Type B pancreatic cell (in vitro differentiated cells): ENCODE data around the gene POGK. TPM values are rescaled to one million over a fixed set of nuclear protein-coding genes. Genes with fewer than 3 reads are reported as not detected.
A peak's percentile ranks its signal among the peaks of the same experiment; 100 is the strongest.
"Not testable (repeated sequence)": the region's sequence is repeated elsewhere in the genome, so short reads cannot be mapped to it uniquely, and the experiment has no call there.

ENCODE experiments used
- DNase-seq: peaks from one replicate; pipeline ENCODE4 v3.0.0; 2021; ENCODE audit warnings: mixed read lengths; ENCODE audit not compliant: unreplicated experiment; ENCODE audit errors: extremely low spot score
- H3K27ac Mint-ChIP-seq: 2 replicates; pipeline ENCODE4 v1.8.0; 2021; ENCODE audit warnings: mild to moderate bottlenecking, mixed read lengths
- H3K27me3 Mint-ChIP-seq: 2 replicates; pipeline ENCODE4 v1.8.0; 2021; ENCODE audit warnings: mixed read lengths
- H3K36me3 Mint-ChIP-seq: 2 replicates; pipeline ENCODE4 v1.8.0; 2021; ENCODE audit warnings: mixed read lengths
- H3K4me1 Mint-ChIP-seq: one replicate; pipeline ENCODE4 v1.8.0; 2021; ENCODE audit warnings: mixed read lengths; ENCODE audit not compliant: unreplicated experiment
- H3K4me3 Mint-ChIP-seq: 2 replicates; pipeline ENCODE4 v1.8.0; 2021; ENCODE audit warnings: mild to moderate bottlenecking, mixed read lengths
- H3K9me3 Mint-ChIP-seq: 2 replicates; pipeline ENCODE4 v1.8.0; 2021; ENCODE audit warnings: mixed read lengths
- CTCF ChIP-seq: fragments of 200-600 bp; sonication (generic); conservative IDR thresholded peaks from 2 replicates; pipeline ENCODE4 v1.5.0; 2021; ENCODE audit warnings: antibody characterized with exemption, mild to moderate bottlenecking
- total RNA-seq: library from RNA; stranded (reverse); gene quantifications from 2 replicates; pipeline ENCODE4 v1.2.1, GENCODE V29; 2021; ENCODE audit warnings: low replicate concordance

POGK gene
- total RNA-seq, 1 donor from 2014 or later, result 40.7 TPM

- peaks cover 48% of the 10 kb centered on the region for H3K4me1 Mint-ChIP-seq
- peaks cover 16% of the 10 kb centered on the region for H3K36me3 Mint-ChIP-seq
- H3K4me3 Mint-ChIP-seq, result no peak overlapping the region
- DNase-seq, result no peak
- TF ChIP-seq CTCF, result no peak
- no peaks in the 10 kb centered on the region for H3K9me3 Mint-ChIP-seq
- H3K27me3 Mint-ChIP-seq, result no peaks in the 10 kb centered on the region
- no peak overlapping the region for H3K27ac Mint-ChIP-seq
Observed at GRCh38 chr1:166870584-166870983, 31.3 kb downstream of the POGK start.

- no peak for DNase-seq
- peak overlapping the region; percentile 96 for H3K4me3 Mint-ChIP-seq
- TF ChIP-seq CTCF, result no peak
- H3K27me3 Mint-ChIP-seq, result no peaks in the 10 kb centered on the region
- H3K4me1 Mint-ChIP-seq, result peaks cover 41% of the 10 kb centered on the region
- no peak overlapping the region for H3K27ac Mint-ChIP-seq
- peaks cover 8% of the 10 kb centered on the region for H3K36me3 Mint-ChIP-seq
- H3K9me3 Mint-ChIP-seq, result no peaks in the 10 kb centered on the region
Observed at GRCh38 chr1:166874464-166874863, 35.2 kb downstream of the POGK start.

GRCh38 chr1:166875302-166875733 is 36.0 kb downstream of the POGK start:
- Mint-ChIP-seq H3K9me3 (no peaks in the 10 kb centered on the region), H3K27me3 (peaks cover 2% of the 10 kb centered on the region), H3K4me3 (peak overlapping the region; percentile 96), H3K4me1 (peaks cover 37% of the 10 kb centered on the region), H3K36me3 (peaks cover 8% of the 10 kb centered on the region), H3K27ac (peak overlapping the region; percentile 68)
- DNase-seq, result no peak
- no peak for TF ChIP-seq CTCF

GRCh38 chr1:166875734-166876539 is 36.7 kb downstream of the POGK start, which contains the start of gene TADA1:
Gene TADA1, minus strand, starts transcription at chr1:166876264. Its CDS starts 31 bp downstream, at chr1:166876233.
- peak; percentile 98 for DNase-seq
- Mint-ChIP-seq H3K9me3 (no peaks in the 10 kb centered on the region), H3K27me3 (peaks cover 4% of the 10 kb centered on the region), H3K36me3 (peaks cover 8% of the 10 kb centered on the region), H3K4me1 (peaks cover 31% of the 10 kb centered on the region), H3K4me3 (peak within 1 kb of the TSS; percentile 96), H3K27ac (peak within 1 kb of the TSS; percentile 94)
- TF ChIP-seq CTCF, result no peak

- Mint-ChIP-seq H3K4me3 (peak overlapping the region; percentile 96), H3K4me1 (peaks cover 25% of the 10 kb centered on the region), H3K36me3 (peaks cover 8% of the 10 kb centered on the region), H3K27me3 (peaks cover 4% of the 10 kb centered on the region), H3K27ac (peak overlapping the region; percentile 94), H3K9me3 (no peaks in the 10 kb centered on the region)
- TF ChIP-seq CTCF, result peak; percentile 64
- DNase-seq, result no peak
Observed at GRCh38 chr1:166876540-166876838, 37.2 kb downstream of the POGK start.

GRCh38 chr1:166878173-166878917 is 39.1 kb downstream of the POGK start:
- Mint-ChIP-seq H3K27me3 (peaks cover 18% of the 10 kb centered on the region), H3K4me1 (peaks cover 14% of the 10 kb centered on the region)
- H3K36me3 Mint-ChIP-seq, H3K4me3 Mint-ChIP-seq, DNase-seq, H3K27ac Mint-ChIP-seq, H3K9me3 Mint-ChIP-seq: not testable (repeated sequence)
